GM21737 (cell line): ENCODE measurements around the gene TMCC3.

Experiments used
- ATAC-seq: cut with Tn5 transposase; IDR thresholded peaks from one replicate; pipeline ENCODE4 v1.9.1; 2021; ENCODE audit warnings: mild to moderate bottlenecking, moderate library complexity; ENCODE audit not compliant: unreplicated experiment

The TMCC3 gene

GRCh38 chr12:94673496-94673895 lies 23.1 kb upstream of the TMCC3 start:
- ATAC-seq = no peak

GRCh38 chr12:94671917-94672316 lies 21.6 kb upstream of the TMCC3 start:
- no peak for ATAC-seq

GRCh38 chr12:94670898-94671297 lies 20.5 kb upstream of the TMCC3 start:
- no peak for ATAC-seq

GRCh38 chr12:94670075-94670474 lies 19.7 kb upstream of the TMCC3 start:
- ATAC-seq = no peak

- ATAC-seq = no peak
These were observed 16.7 kb upstream of the TMCC3 start for GRCh38 chr12:94667031-94667540.

- no peak for ATAC-seq
These were observed 15.8 kb upstream of the TMCC3 start for GRCh38 chr12:94666158-94666557.

- ATAC-seq = no peak
These were observed 13.3 kb upstream of the TMCC3 start for GRCh38 chr12:94663702-94664101.

- ATAC-seq = no peak
These were observed 12.7 kb upstream of the TMCC3 start for GRCh38 chr12:94663071-94663470.

GRCh38 chr12:94660436-94660835 lies 10.1 kb upstream of the TMCC3 start:
- ATAC-seq = no peak

GRCh38 chr12:94659346-94659930 lies 9.1 kb upstream of the TMCC3 start:
- no peak for ATAC-seq

GRCh38 chr12:94658931-94659330 lies 8.6 kb upstream of the TMCC3 start:
- no peak for ATAC-seq

GRCh38 chr12:94656556-94656955 lies 6.2 kb upstream of the TMCC3 start:
- ATAC-seq = no peak

GRCh38 chr12:94649349-94650142 lies 811 bp downstream of the TMCC3 start:
- peak; percentile 55 for ATAC-seq

GRCh38 chr12:94648578-94648977 lies 1.8 kb downstream of the TMCC3 start:
- ATAC-seq = no peak

GRCh38 chr12:94644141-94644979 lies 6.0 kb downstream of the TMCC3 start:
- peak; percentile 44 for ATAC-seq

- no peak for ATAC-seq
These were observed 6.8 kb downstream of the TMCC3 start for GRCh38 chr12:94643606-94644005.

- no peak for ATAC-seq
These were observed 9.1 kb downstream of the TMCC3 start for GRCh38 chr12:94641283-94641682.

- peak; percentile 51 for ATAC-seq
These were observed 10.0 kb downstream of the TMCC3 start for GRCh38 chr12:94640134-94640928.

GRCh38 chr12:94638521-94638920 lies 11.8 kb downstream of the TMCC3 start:
- no peak for ATAC-seq

GRCh38 chr12:94637390-94638113 lies 12.8 kb downstream of the TMCC3 start:
- no peak for ATAC-seq
